Kidney (tissue), 14 donors: ENCODE measurements around the gene TRAP1. TPM values are rescaled to one million over a fixed set of nuclear protein-coding genes. Genes with fewer than 3 reads are reported as not detected.

Source experiments
- DNase-seq, 5 donors: peaks; one replicate each; pipeline ENCODE4 v3.0.0-alpha.2; 2013 to 2020
- FAIRE-seq: peaks from 2 replicates; lab custom pipeline; 2012; peaks lifted over from hg19 to GRCh38; lab: Jason Lieb, UNC
- H3K27ac ChIP-seq, 2 donors: one replicate each; pipeline ENCODE4 v1.7.0; 2013; ENCODE audit warnings: low read depth in 2 of 2, low read length in 2 of 2, inconsistent platforms in 1 of 2
- H3K27me3 ChIP-seq: one replicate; pipeline ENCODE4 v1.7.1; 2013; ENCODE audit warnings: low read length, inconsistent platforms; ENCODE audit not compliant: control insufficient read depth, insufficient read depth
- H3K36me3 ChIP-seq, 3 donors: one replicate each; pipeline versions ENCODE4 v1.7.0 to v1.7.1; 2013; ENCODE audit warnings: low read length in 3 of 3, control low read depth in 1 of 3, inconsistent platforms in 1 of 3; ENCODE audit not compliant: insufficient read depth in 3 of 3, control insufficient read depth in 2 of 3
- H3K4me1 ChIP-seq, 3 donors: one replicate each; pipeline versions ENCODE4 v1.7.0 to v1.7.1; 2013; ENCODE audit warnings: low read length in 3 of 3, inconsistent platforms in 1 of 3, low read depth in 1 of 3; ENCODE audit not compliant: control insufficient read depth in 2 of 3, insufficient read depth in 2 of 3
- H3K4me3 ChIP-seq, 3 donors: one replicate each; pipeline versions ENCODE4 v1.7.0 to v1.8.1; 2013; ENCODE audit warnings: low read length in 3 of 3, control low read depth in 1 of 3, inconsistent platforms in 1 of 3
- H3K9ac ChIP-seq, 3 donors: one replicate each; pipeline versions ENCODE4 v1.7.0 to v1.7.1; 2013; ENCODE audit warnings: low read length in 3 of 3, control low read depth in 1 of 3, inconsistent platforms in 1 of 3
- H3K9me3 ChIP-seq, 3 donors: one replicate each; pipeline versions ENCODE4 v1.7.0 to v1.7.1; 2013; ENCODE audit warnings: low read length in 3 of 3, control low read depth in 1 of 3, inconsistent platforms in 1 of 3; ENCODE audit not compliant: control insufficient read depth in 2 of 3, insufficient read depth in 1 of 3
- intact Hi-C: fragments of 100-400 bp; cut with DNase I; formaldehyde crosslinking; loops from one replicate; pipeline ENCODE4 v1.11.1; 2022
- polyA plus RNA-seq: library from polyadenylated mRNA; stranded (reverse); fragments of 350-450 nt; fragmentation: Illumina TruSeq; extraction: RNeasy Lipid Tissue Mini Kit (QIAGEN cat#74804); gene quantifications from one replicate; pipeline ENCODE4 v1.2.3, GENCODE V29; 2014; ENCODE audit warnings: low read depth, low replicate concordance; ENCODE audit not compliant: insufficient read depth
- total RNA-seq: library from RNA; stranded (reverse); fragmentation: NEBNext Ultra II Directional; extraction: Animal tissue kit (Norgen Biotek cat#: 25700); gene quantifications from one replicate; pipeline ENCODE4 v1.2.1, GENCODE V29; 2021
- TF ChIP-seq, protein P1 (sequence below): IDR thresholded peaks from 3 replicates; pipeline ENCODE4 v1.5.1; 2012; ENCODE audit warnings: mild to moderate bottlenecking, moderate library complexity, borderline replicate concordance; ENCODE audit not compliant: insufficient read depth; ENCODE audit errors: extremely low read depth
- donor health status: control.
- donor health status: control.
- donor health status: control.
- donor health status: control.
- donor health status: control.
- donor health status: DM: yes; HTN: yes; CAD: no.
- donor health status: Normal renal cell carcinoma (clear cell type).

Gene TRAP1
- total and polyA plus RNA-seq, 2 donors from 2014 or later, result 86.3 to 88.8 TPM

DNA sequence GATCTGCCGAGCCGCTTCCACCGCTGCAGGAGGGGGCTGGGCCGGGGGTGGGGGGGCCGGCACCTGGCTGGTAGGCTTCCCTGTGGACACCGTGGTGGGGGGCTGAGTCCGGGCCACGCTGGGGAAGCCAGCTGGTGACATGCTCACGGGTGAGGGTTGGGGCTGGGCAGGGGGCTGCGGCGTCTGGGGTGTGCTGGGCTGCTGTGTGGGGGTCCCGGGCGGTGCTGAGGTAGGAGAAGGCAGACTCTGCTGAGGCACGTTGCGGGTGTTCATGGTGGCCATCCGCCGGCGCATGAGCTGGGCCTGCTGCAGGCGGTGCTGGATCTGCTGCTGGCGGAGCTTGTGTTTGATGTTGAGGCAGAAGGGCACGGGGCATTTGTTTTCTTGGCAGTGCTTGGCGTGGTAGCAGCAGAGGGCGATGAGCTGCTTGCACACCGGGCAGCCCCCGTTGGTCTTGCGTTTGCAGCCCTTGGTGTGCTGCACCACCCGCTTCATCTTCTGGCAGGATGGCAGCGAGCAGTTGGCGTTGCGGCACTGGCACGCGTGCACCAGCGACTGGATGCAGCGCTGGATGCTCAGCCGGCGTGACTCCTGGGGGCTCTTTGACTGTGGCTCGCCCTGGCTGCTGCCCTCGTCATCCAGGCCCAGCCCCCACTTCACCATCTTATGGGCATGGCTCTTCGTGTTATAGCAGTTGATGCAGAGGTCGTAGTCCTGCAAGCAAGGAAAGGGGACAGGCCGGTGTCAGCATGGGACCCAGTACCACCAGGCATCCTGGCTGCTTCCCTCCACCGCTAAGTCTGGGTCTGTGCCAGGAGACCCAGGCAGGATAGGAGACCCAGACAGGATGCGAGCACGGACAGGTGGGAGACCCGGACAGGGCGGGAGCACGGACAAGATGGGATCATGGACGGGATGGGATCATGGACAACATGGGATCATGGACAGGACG is 12.1 kb upstream of the TRAP1 start:
- H3K36me3 ChIP-seq, result peaks cover 3 to 45% (median 38%) of the 10 kb centered on the region in 3 donors
- no peaks in the 10 kb centered on the region for H3K4me1 ChIP-seq
- H3K27me3 ChIP-seq, result no peaks in the 10 kb centered on the region
- no peak overlapping the region for H3K9ac ChIP-seq
- DNase-seq (peak in 1 of 5 donors; percentile 54), FAIRE-seq (no peak)
- H3K27ac ChIP-seq, result no peak overlapping the region
- no peaks in the 10 kb centered on the region for H3K9me3 ChIP-seq
- intact Hi-C loops, result no loop called here
- TF ChIP-seq, protein P1, sequence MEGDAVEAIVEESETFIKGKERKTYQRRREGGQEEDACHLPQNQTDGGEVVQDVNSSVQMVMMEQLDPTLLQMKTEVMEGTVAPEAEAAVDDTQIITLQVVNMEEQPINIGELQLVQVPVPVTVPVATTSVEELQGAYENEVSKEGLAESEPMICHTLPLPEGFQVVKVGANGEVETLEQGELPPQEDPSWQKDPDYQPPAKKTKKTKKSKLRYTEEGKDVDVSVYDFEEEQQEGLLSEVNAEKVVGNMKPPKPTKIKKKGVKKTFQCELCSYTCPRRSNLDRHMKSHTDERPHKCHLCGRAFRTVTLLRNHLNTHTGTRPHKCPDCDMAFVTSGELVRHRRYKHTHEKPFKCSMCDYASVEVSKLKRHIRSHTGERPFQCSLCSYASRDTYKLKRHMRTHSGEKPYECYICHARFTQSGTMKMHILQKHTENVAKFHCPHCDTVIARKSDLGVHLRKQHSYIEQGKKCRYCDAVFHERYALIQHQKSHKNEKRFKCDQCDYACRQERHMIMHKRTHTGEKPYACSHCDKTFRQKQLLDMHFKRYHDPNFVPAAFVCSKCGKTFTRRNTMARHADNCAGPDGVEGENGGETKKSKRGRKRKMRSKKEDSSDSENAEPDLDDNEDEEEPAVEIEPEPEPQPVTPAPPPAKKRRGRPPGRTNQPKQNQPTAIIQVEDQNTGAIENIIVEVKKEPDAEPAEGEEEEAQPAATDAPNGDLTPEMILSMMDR, result no peak
- H3K4me3 ChIP-seq, result no peak overlapping the region

DNA sequence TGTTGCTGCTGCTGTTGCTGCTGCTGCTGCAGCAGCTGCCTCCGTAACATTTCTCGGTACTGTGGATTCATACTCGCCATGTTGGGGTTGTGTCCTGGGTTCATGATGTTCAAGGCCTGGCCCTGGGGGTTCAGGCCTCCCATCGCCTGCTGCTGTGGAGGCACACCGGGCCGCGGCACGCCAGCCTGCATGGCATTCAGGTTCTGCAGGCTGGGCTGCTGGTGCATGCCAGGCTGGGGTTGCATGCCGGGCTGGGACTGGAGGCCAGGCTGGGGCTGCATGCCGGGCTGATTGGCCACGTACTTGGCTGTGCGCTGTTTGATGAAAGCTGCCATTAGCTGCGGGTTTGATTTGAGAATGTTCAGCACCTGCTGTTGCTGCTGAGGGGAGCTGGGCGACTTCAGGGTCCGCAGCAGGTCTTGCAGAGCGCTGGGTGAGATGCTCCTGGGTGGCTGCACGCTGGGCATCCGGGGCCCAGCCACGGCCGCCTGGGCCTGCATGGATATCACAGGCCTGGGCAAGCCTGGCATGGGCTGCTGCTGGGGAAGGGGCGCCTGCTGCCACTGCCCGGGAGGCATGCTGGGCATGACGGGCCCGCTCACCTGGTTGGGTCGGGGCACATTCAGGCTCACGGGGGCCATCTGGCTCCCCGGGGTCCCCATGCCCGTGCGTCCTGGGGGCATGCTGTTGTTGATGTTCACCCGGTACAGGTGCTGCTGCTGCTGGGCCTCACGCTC is 11.3 kb upstream of the TRAP1 start:
- Histone ChIP-seq H3K9ac (no peak overlapping the region), H3K9me3 (no peaks in the 10 kb centered on the region), H3K27ac (no peak overlapping the region), H3K36me3 (peaks cover 0 to 41% (median 32%) of the 10 kb centered on the region in 3 donors), H3K4me3 (no peak overlapping the region), H3K27me3 (no peaks in the 10 kb centered on the region), H3K4me1 (no peaks in the 10 kb centered on the region)
- intact Hi-C loops, result no loop called here
- TF ChIP-seq, protein P1, result no peak
- DNase-seq, result peak in 1 of 5 donors; percentile 64
- no peak for FAIRE-seq

DNA sequence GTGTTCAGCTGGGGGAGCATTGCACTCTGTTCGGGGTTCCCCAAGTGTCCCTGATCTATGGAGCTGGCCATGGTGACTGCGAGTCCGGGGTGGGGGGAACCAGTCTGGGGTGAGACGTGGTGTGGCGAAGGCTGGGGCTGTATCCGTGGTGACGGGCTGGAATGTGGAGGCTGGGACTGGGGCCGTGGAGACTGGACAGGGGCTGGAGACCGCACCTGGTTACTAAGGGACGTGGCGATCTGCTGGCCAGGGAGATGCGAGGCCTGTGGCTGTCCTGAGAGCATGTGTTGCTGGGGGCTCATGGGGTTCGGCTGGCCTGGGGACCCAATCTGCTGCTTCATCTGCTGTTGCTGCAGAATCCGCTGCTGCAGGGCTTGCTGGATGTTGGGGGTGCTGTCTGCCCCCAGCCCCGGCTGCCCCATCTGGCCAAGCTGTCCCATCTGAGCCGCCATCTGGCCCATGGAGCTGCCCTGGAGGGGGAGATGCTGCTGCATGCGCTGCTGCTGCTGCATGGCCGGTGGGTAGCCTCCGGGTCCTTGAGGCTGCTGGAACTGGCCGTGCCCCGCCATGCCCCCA is 10.6 kb upstream of the TRAP1 start:
- Histone ChIP-seq H3K4me1 (no peaks in the 10 kb centered on the region), H3K4me3 (no peak overlapping the region), H3K27ac (no peak overlapping the region), H3K9me3 (no peaks in the 10 kb centered on the region), H3K36me3 (peaks cover 0 to 41% (median 30%) of the 10 kb centered on the region in 3 donors), H3K9ac (no peak overlapping the region), H3K27me3 (no peaks in the 10 kb centered on the region)
- intact Hi-C loops, result no loop called here
- DNase-seq (peak in 1 of 5 donors; percentile 61), FAIRE-seq (no peak)
- TF ChIP-seq, protein P1, result no peak
